ENCODE measurements around the gene ARID1B.

- TF ChIP-seq CTCF (IDR thresholded peaks at IDR 0.05) (no peak), POLR2A (IDR thresholded peaks at IDR 0.05) (no peak)
Measured at GRCh38 chr6:157049133-157049532, 272.0 kb downstream of the ARID1B start.
